HG03060 (cell line): ENCODE results near the gene PLEKHA6.
"Not testable (repeated sequence)": the region's sequence is repeated elsewhere in the genome, so short reads cannot be mapped to it uniquely, and the experiment has no call there.

Source experiments
- ATAC-seq: cut with Tn5 transposase; IDR thresholded peaks from one replicate; pipeline ENCODE4 v1.9.1; 2021; ENCODE audit warnings: low read depth, moderate number of reproducible peaks; ENCODE audit not compliant: unreplicated experiment

PLEKHA6 gene

GRCh38 chr1:204318324-204318723 lies 41.4 kb downstream of the PLEKHA6 start:
- no peak for ATAC-seq

GRCh38 chr1:204317170-204317569 lies 42.6 kb downstream of the PLEKHA6 start:
- ATAC-seq = no peak

- ATAC-seq = no peak
These were observed 43.6 kb downstream of the PLEKHA6 start for GRCh38 chr1:204316164-204316563.

- no peak for ATAC-seq
These were observed 44.7 kb downstream of the PLEKHA6 start for GRCh38 chr1:204314893-204315658.

GRCh38 chr1:204314171-204314892 lies 45.4 kb downstream of the PLEKHA6 start:
- ATAC-seq = no peak

- no peak for ATAC-seq
These were observed 46.1 kb downstream of the PLEKHA6 start for GRCh38 chr1:204313675-204314074.

- ATAC-seq = not testable (repeated sequence)
These were observed 48.8 kb downstream of the PLEKHA6 start for GRCh38 chr1:204310970-204311369.

- no peak for ATAC-seq
These were observed 51.6 kb downstream of the PLEKHA6 start for GRCh38 chr1:204308023-204308628.

GRCh38 chr1:204307334-204307883 lies 52.3 kb downstream of the PLEKHA6 start:
- ATAC-seq = no peak

GRCh38 chr1:204306076-204306475 lies 53.7 kb downstream of the PLEKHA6 start:
- ATAC-seq = no peak

GRCh38 chr1:204304067-204304466 lies 55.7 kb downstream of the PLEKHA6 start:
- ATAC-seq = no peak

- ATAC-seq = no peak
These were observed 57.0 kb downstream of the PLEKHA6 start for GRCh38 chr1:204302769-204303168.

- no peak for ATAC-seq
These were observed 58.4 kb downstream of the PLEKHA6 start for GRCh38 chr1:204301171-204301957.

- ATAC-seq = no peak
These were observed 59.8 kb downstream of the PLEKHA6 start for GRCh38 chr1:204299814-204300365.

GRCh38 chr1:204296431-204296988 lies 63.2 kb downstream of the PLEKHA6 start:
- no peak for ATAC-seq

- no peak for ATAC-seq
These were observed 64.1 kb downstream of the PLEKHA6 start for GRCh38 chr1:204295671-204296070.

- ATAC-seq = no peak
These were observed 65.4 kb downstream of the PLEKHA6 start for GRCh38 chr1:204294357-204294756.

GRCh38 chr1:204293605-204294337 lies 66.0 kb downstream of the PLEKHA6 start:
- ATAC-seq = no peak

- ATAC-seq = no peak
These were observed 67.0 kb downstream of the PLEKHA6 start for GRCh38 chr1:204292740-204293139.
